ENCODE measurements around the gene CCNF.

DNA sequence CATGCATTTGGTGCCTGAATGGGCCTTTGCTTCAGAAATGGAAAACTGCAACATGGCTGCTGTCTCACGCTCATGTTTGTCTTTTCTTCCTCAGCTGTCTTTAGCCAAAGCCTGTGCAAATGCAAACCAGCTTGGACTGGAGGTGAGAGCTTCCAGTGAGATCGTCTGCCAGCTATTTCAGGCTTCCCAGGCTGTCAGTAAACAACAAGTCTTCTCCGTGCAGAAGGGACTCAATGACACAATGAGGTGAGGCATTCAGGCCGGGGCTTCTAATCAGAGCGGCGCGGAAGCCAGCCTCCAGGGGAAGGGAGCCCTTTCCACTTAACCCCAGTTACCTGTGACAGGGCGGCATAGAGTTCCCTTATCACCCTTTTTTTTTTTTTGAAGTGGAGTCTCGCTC is 14.3 kb downstream of the CCNF start:
- TF ChIP-seq, protein P1, sequence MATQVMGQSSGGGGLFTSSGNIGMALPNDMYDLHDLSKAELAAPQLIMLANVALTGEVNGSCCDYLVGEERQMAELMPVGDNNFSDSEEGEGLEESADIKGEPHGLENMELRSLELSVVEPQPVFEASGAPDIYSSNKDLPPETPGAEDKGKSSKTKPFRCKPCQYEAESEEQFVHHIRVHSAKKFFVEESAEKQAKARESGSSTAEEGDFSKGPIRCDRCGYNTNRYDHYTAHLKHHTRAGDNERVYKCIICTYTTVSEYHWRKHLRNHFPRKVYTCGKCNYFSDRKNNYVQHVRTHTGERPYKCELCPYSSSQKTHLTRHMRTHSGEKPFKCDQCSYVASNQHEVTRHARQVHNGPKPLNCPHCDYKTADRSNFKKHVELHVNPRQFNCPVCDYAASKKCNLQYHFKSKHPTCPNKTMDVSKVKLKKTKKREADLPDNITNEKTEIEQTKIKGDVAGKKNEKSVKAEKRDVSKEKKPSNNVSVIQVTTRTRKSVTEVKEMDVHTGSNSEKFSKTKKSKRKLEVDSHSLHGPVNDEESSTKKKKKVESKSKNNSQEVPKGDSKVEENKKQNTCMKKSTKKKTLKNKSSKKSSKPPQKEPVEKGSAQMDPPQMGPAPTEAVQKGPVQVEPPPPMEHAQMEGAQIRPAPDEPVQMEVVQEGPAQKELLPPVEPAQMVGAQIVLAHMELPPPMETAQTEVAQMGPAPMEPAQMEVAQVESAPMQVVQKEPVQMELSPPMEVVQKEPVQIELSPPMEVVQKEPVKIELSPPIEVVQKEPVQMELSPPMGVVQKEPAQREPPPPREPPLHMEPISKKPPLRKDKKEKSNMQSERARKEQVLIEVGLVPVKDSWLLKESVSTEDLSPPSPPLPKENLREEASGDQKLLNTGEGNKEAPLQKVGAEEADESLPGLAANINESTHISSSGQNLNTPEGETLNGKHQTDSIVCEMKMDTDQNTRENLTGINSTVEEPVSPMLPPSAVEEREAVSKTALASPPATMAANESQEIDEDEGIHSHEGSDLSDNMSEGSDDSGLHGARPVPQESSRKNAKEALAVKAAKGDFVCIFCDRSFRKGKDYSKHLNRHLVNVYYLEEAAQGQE (IDR thresholded peaks at IDR 0.05; ENCODE audit: insufficient replicate concordance, low read depth): no peak
- TF ChIP-seq, protein P2, sequence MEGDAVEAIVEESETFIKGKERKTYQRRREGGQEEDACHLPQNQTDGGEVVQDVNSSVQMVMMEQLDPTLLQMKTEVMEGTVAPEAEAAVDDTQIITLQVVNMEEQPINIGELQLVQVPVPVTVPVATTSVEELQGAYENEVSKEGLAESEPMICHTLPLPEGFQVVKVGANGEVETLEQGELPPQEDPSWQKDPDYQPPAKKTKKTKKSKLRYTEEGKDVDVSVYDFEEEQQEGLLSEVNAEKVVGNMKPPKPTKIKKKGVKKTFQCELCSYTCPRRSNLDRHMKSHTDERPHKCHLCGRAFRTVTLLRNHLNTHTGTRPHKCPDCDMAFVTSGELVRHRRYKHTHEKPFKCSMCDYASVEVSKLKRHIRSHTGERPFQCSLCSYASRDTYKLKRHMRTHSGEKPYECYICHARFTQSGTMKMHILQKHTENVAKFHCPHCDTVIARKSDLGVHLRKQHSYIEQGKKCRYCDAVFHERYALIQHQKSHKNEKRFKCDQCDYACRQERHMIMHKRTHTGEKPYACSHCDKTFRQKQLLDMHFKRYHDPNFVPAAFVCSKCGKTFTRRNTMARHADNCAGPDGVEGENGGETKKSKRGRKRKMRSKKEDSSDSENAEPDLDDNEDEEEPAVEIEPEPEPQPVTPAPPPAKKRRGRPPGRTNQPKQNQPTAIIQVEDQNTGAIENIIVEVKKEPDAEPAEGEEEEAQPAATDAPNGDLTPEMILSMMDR (IDR thresholded peaks at IDR 0.05; ENCODE audit: insufficient read depth, low read length): no peak
- no peak for TF ChIP-seq SPI1 (IDR thresholded peaks at IDR 0.05; ENCODE audit: borderline replicate concordance, low read depth)
- no peak for TF ChIP-seq GABPA (IDR thresholded peaks at IDR 0.05; ENCODE audit: low read depth)
- no peak for TF ChIP-seq POLR2AphosphoS5 (IDR thresholded peaks at IDR 0.05; ENCODE audit: low read depth)
